GM06990 (cell line): Measurements from ENCODE around the gene HNRNPA0.

Experiments
- DNase-seq: peaks from one replicate; pipeline ENCODE4 v3.0.0-alpha.2; 2011; ENCODE audit not compliant: insufficient read length; ENCODE audit errors: extremely low read depth
- H3K27me3 ChIP-seq: replicated peaks from 2 replicates; pipeline ENCODE4 v1.6.0; 2011; ENCODE audit warnings: low read length; ENCODE audit not compliant: control insufficient read depth, insufficient read depth
- H3K36me3 ChIP-seq: 2 replicates; pipeline ENCODE4 v1.5.1; 2011; ENCODE audit warnings: low read length; ENCODE audit not compliant: control insufficient read depth, insufficient read depth
- H3K4me3 ChIP-seq: replicated peaks from 2 replicates; pipeline ENCODE4 v1.5.1; 2011; ENCODE audit warnings: low read depth, mild to moderate bottlenecking, control low read depth, low read length
- CTCF ChIP-seq: IDR thresholded peaks from 2 replicates; pipeline ENCODE4 v1.5.1; 2011; ENCODE audit warnings: low read length, control low read depth, mild to moderate bottlenecking, inconsistent platforms; ENCODE audit not compliant: insufficient read depth, poor library complexity, severe bottlenecking

Gene HNRNPA0

DNA sequence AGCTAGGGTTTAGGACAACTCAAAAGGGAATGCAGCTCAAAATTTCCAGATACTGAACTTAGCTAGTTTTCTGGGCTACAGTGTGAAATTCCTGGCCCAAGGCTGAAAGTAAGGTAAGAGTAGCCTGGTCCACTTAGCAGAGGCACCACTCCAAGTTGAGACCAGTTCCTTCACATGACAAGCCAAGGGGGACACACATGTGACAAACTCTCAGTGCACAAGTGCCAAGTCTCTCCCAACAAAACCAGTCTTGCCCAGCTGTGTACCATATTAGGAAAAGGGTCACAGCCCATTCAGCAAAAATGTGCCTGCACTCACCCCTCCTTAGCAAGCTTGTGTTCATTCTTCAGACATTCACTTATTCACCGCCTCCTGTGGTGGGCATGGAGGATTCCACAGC, 46.1 kb downstream of the HNRNPA0 start:
- TF ChIP-seq CTCF: no peak
- peaks cover 3% of the 10 kb centered on the region for H3K36me3 ChIP-seq
- DNase-seq: no peak

GRCh38 chr5:137706841-137707240, 47.3 kb downstream of the HNRNPA0 start:
- peaks cover 3% of the 10 kb centered on the region for H3K36me3 ChIP-seq
- TF ChIP-seq CTCF: no peak
- DNase-seq: no peak
- H3K4me3 ChIP-seq: no peak overlapping the region
- no peaks in the 10 kb centered on the region for H3K27me3 ChIP-seq

More for the DNA sequence above, 46.1 kb downstream of the HNRNPA0 start:
- H3K4me3 ChIP-seq: no peak overlapping the region
- H3K27me3 ChIP-seq: no peaks in the 10 kb centered on the region

- DNase-seq: no peak
- Histone ChIP-seq H3K27me3 (no peaks in the 10 kb centered on the region), H3K36me3 (peaks cover 3% of the 10 kb centered on the region), H3K4me3 (no peak overlapping the region)
- TF ChIP-seq CTCF: no peak
Observed at GRCh38 chr5:137705106-137705505, 49.1 kb downstream of the HNRNPA0 start.

DNA sequence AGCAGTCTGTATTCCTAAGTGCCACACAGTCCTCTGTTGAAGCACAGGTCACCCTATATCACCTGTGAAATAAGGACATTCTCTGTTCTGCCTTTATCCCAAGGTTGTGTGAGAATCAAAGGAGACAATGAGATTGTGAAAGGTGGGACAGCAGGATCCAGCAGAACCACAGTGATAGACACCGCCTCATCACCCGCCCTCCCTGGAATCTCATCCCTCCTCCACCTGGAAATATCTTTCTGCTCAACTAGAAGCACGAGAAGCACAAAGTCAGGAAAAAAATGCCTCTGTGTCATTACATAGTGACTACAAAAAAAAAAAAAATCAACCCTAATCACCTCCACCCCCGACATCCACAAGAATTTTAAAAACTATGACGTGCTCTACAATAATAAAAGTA, 50.6 kb downstream of the HNRNPA0 start:
- Histone ChIP-seq H3K4me3 (no peak overlapping the region), H3K27me3 (no peaks in the 10 kb centered on the region), H3K36me3 (peaks cover 1% of the 10 kb centered on the region; the same call in 1 of the 2 replicates)
- no peak for TF ChIP-seq CTCF
- DNase-seq: no peak

DNA sequence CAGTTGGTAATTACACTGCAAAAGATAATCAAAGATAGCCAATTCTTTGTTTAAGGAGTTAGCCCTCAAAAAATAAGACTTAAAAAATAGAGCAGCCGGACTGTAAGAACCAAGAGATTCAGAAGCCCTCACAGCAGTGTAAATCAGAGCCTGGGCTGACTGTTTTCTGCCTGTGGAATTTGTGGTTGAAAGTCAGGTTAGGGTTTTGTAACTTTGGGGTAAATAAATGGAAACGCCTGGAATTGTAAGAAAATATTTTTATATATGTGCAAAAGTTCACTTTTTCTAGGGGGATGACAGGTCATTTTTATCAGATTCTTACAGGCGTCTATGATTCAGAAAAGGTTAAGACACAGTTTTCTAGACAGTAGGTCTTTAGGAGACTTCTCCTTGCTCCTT, 53.9 kb downstream of the HNRNPA0 start:
- no peak for DNase-seq
- TF ChIP-seq CTCF: no peak
- H3K36me3 ChIP-seq: no peaks in the 10 kb centered on the region

More for the DNA sequence above, 53.9 kb downstream of the HNRNPA0 start:
- H3K4me3 ChIP-seq: no peak overlapping the region
- H3K27me3 ChIP-seq: no peaks in the 10 kb centered on the region
